ENCODE data around the gene PIM3. TPM values are rescaled to one million over a fixed set of nuclear protein-coding genes. Genes with fewer than 3 reads are reported as not detected.

PIM3 gene
- total and polyA plus RNA-seq, 4 donors = 14.5 to 44.0 (median 28.1) TPM

DNA sequence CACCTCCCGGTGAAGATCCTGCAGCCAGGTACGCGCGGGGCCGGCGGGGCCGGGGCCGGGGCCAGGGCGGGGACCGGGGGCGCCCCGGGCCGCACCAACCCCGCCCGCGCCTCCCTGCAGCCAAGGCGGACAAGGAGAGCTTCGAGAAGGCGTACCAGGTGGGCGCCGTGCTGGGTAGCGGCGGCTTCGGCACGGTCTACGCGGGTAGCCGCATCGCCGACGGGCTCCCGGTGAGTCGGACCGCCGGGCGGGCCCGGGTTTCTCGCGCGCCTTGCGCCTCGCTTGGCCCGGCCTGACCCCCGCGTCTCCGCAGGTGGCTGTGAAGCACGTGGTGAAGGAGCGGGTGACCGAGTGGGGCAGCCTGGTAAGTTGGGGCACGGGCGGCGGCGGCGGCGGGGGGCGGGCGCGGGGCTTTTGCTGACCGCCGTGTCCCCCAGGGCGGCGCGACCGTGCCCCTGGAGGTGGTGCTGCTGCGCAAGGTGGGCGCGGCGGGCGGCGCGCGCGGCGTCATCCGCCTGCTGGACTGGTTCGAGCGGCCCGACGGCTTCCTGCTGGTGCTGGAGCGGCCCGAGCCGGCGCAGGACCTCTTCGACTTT, 531 bp downstream of the PIM3 start:
- Histone ChIP-seq H3K27ac (ENCODE audit: low read depth in 1 of 2, low read length in 2 of 2) (peak overlapping the region; percentile 94 to 99), H3K4me1 (ENCODE audit: control insufficient read depth in 4 of 4, insufficient read depth in 4 of 4, low read length in 3 of 4) (peaks cover 26 to 61% (median 48%) of the 10 kb centered on the region in 4 donors), H3K4me3 (ENCODE audit: low read depth in 1 of 3, low read length in 3 of 3) (peak overlapping the region; percentile 95 to 98 (median 95)), H3K36me3 (ENCODE audit: control insufficient read depth in 4 of 4, insufficient read depth in 3 of 4, low read depth in 1 of 4, low read length in 3 of 4) (peaks cover 0 to 13% (median 3%) of the 10 kb centered on the region in 4 donors), H3K9me3 (ENCODE audit: control insufficient read depth in 4 of 4, low read length in 3 of 4) (no peaks in the 10 kb centered on the region), H3K9ac (ENCODE audit: low read depth in 1 of 2, low read length in 2 of 2) (peak overlapping the region; percentile 70 to 80), H3K27me3 (ENCODE audit: control insufficient read depth in 4 of 4, insufficient read depth in 4 of 4, low read length in 3 of 4) (no peaks in the 10 kb centered on the region)
- TF ChIP-seq JUND (IDR thresholded peaks at IDR 0.05) = no peak
- TF ChIP-seq EGR1 (IDR thresholded peaks at IDR 0.05; ENCODE audit: low read depth in 2 of 2) = no peak
- TF ChIP-seq, protein P1, sequence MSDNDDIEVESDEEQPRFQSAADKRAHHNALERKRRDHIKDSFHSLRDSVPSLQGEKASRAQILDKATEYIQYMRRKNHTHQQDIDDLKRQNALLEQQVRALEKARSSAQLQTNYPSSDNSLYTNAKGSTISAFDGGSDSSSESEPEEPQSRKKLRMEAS (IDR thresholded peaks at IDR 0.05) = no peak
- no peak for TF ChIP-seq SP1 (IDR thresholded peaks at IDR 0.05)
- TF ChIP-seq, protein P2, sequence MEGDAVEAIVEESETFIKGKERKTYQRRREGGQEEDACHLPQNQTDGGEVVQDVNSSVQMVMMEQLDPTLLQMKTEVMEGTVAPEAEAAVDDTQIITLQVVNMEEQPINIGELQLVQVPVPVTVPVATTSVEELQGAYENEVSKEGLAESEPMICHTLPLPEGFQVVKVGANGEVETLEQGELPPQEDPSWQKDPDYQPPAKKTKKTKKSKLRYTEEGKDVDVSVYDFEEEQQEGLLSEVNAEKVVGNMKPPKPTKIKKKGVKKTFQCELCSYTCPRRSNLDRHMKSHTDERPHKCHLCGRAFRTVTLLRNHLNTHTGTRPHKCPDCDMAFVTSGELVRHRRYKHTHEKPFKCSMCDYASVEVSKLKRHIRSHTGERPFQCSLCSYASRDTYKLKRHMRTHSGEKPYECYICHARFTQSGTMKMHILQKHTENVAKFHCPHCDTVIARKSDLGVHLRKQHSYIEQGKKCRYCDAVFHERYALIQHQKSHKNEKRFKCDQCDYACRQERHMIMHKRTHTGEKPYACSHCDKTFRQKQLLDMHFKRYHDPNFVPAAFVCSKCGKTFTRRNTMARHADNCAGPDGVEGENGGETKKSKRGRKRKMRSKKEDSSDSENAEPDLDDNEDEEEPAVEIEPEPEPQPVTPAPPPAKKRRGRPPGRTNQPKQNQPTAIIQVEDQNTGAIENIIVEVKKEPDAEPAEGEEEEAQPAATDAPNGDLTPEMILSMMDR (IDR thresholded peaks at IDR 0.05; ENCODE audit: low read depth, low read length, missing input control) = no peak
- TF ChIP-seq HNF4A (conservative IDR thresholded peaks at IDR 0.05) = no peak
- TF ChIP-seq, protein P3, sequence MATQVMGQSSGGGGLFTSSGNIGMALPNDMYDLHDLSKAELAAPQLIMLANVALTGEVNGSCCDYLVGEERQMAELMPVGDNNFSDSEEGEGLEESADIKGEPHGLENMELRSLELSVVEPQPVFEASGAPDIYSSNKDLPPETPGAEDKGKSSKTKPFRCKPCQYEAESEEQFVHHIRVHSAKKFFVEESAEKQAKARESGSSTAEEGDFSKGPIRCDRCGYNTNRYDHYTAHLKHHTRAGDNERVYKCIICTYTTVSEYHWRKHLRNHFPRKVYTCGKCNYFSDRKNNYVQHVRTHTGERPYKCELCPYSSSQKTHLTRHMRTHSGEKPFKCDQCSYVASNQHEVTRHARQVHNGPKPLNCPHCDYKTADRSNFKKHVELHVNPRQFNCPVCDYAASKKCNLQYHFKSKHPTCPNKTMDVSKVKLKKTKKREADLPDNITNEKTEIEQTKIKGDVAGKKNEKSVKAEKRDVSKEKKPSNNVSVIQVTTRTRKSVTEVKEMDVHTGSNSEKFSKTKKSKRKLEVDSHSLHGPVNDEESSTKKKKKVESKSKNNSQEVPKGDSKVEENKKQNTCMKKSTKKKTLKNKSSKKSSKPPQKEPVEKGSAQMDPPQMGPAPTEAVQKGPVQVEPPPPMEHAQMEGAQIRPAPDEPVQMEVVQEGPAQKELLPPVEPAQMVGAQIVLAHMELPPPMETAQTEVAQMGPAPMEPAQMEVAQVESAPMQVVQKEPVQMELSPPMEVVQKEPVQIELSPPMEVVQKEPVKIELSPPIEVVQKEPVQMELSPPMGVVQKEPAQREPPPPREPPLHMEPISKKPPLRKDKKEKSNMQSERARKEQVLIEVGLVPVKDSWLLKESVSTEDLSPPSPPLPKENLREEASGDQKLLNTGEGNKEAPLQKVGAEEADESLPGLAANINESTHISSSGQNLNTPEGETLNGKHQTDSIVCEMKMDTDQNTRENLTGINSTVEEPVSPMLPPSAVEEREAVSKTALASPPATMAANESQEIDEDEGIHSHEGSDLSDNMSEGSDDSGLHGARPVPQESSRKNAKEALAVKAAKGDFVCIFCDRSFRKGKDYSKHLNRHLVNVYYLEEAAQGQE (IDR thresholded peaks at IDR 0.05) = no peak
- no peak for TF ChIP-seq RXRA (IDR thresholded peaks at IDR 0.05)
- TF ChIP-seq, protein P4, sequence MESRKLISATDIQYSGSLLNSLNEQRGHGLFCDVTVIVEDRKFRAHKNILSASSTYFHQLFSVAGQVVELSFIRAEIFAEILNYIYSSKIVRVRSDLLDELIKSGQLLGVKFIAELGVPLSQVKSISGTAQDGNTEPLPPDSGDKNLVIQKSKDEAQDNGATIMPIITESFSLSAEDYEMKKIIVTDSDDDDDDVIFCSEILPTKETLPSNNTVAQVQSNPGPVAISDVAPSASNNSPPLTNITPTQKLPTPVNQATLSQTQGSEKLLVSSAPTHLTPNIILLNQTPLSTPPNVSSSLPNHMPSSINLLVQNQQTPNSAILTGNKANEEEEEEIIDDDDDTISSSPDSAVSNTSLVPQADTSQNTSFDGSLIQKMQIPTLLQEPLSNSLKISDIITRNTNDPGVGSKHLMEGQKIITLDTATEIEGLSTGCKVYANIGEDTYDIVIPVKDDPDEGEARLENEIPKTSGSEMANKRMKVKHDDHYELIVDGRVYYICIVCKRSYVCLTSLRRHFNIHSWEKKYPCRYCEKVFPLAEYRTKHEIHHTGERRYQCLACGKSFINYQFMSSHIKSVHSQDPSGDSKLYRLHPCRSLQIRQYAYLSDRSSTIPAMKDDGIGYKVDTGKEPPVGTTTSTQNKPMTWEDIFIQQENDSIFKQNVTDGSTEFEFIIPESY (IDR thresholded peaks at IDR 0.05) = no peak
- no peak for TF ChIP-seq HNF4G (IDR thresholded peaks at IDR 0.05)
- WGBS = under 1% methylated on average over 84 of the region's 84 CpGs
- no peak for DNase-seq (ENCODE audit: low spot score)

DNA sequence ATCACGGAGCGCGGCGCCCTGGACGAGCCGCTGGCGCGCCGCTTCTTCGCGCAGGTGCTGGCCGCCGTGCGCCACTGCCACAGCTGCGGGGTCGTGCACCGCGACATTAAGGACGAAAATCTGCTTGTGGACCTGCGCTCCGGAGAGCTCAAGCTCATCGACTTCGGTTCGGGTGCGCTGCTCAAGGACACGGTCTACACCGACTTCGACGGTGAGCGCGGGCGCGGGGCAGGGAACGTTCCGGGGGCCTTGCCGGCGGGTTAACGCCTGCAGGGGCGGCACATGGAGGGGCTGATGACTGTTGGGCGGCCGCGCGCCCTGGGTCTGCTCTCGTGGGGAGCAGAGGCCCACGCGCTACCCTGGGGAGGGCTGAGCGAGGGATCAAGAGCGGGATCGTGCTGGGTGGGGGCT, 1.0 kb downstream of the PIM3 start:
- no peak for DNase-seq (ENCODE audit: low spot score)
- H3K4me1 ChIP-seq (ENCODE audit: control insufficient read depth in 4 of 4, insufficient read depth in 4 of 4, low read length in 3 of 4) = peaks cover 27 to 61% (median 49%) of the 10 kb centered on the region in 4 donors
- H3K9ac ChIP-seq (ENCODE audit: low read depth in 1 of 2, low read length in 2 of 2) = peak overlapping the region; percentile 70 to 80

More for the DNA sequence above, 1.0 kb downstream of the PIM3 start:
- Histone ChIP-seq H3K27me3 (ENCODE audit: control insufficient read depth in 4 of 4, insufficient read depth in 4 of 4, low read length in 3 of 4) (no peaks in the 10 kb centered on the region), H3K4me3 (ENCODE audit: low read depth in 1 of 3, low read length in 3 of 3) (peak overlapping the region; percentile 95 to 98 (median 95)), H3K27ac (ENCODE audit: low read depth in 1 of 2, low read length in 2 of 2) (peak overlapping the region; percentile 94 to 99), H3K9me3 (ENCODE audit: control insufficient read depth in 4 of 4, low read length in 3 of 4) (no peaks in the 10 kb centered on the region), H3K36me3 (ENCODE audit: control insufficient read depth in 4 of 4, insufficient read depth in 3 of 4, low read depth in 1 of 4, low read length in 3 of 4) (peaks cover 0 to 13% (median 3%) of the 10 kb centered on the region in 4 donors)
- no peak for TF ChIP-seq RAD21 (IDR thresholded peaks at IDR 0.05)
- TF ChIP-seq, protein P1 (IDR thresholded peaks at IDR 0.05) = no peak
- TF ChIP-seq YY1 (IDR thresholded peaks at IDR 0.05) = no peak
- no peak for TF ChIP-seq FOXA2 (IDR thresholded peaks at IDR 0.05)
- TF ChIP-seq TAF1 (conservative IDR thresholded peaks at IDR 0.05) = no peak
- TF ChIP-seq HNF4G (IDR thresholded peaks at IDR 0.05) = no peak
- TF ChIP-seq NR2F2 (IDR thresholded peaks at IDR 0.05) = no peak
- WGBS = under 1% methylated on average over 49 of the region's 49 CpGs
